GM23338 (cell line): ENCODE data around the gene BARX2. TPM values are rescaled to one million over a fixed set of nuclear protein-coding genes. Genes with fewer than 3 reads are reported as not detected.

Experiments used
- ATAC-seq: fragments of 200-7000 bp; cut with Tn5 transposase; 3 replicates; pipeline ENCODE4 v1.9.1; 2020
- DNase-seq: peaks from one replicate; pipeline ENCODE4 v3.0.0-alpha.2; 2015; ENCODE audit warnings: low spot score
- H2AFZ ChIP-seq: fragments of 200-600 bp; sonication (generic); 2 replicates; pipeline ENCODE4 v1.8.0; 2016; ENCODE audit warnings: antibody characterized with exemption, mild to moderate bottlenecking, moderate library complexity
- H3F3A ChIP-seq: fragments of 200-600 bp; sonication (generic); replicated peaks from 2 replicates; pipeline ENCODE4 v1.8.0; 2017; ENCODE audit warnings: antibody characterized with exemption, mixed run types, low read depth
- H3K27ac ChIP-seq: fragments of 200-600 bp; sonication (generic); 2 replicates; pipeline ENCODE4 v1.6.1; 2016; ENCODE audit warnings: low read depth
- H3K27me3 ChIP-seq: fragments of 200-600 bp; sonication (generic); 2 replicates; pipeline ENCODE4 v1.8.0; 2016; ENCODE audit warnings: mild to moderate bottlenecking, mixed run types, moderate library complexity; ENCODE audit not compliant: insufficient read depth
- H3K36me3 ChIP-seq: fragments of 200-600 bp; sonication (generic); 2 replicates; pipeline ENCODE4 v1.8.0; 2016; ENCODE audit warnings: mild to moderate bottlenecking; ENCODE audit not compliant: insufficient read depth
- H3K4me1 ChIP-seq: fragments of 200-600 bp; sonication (generic); 2 replicates; pipeline ENCODE4 v1.8.0; 2016; ENCODE audit warnings: mild to moderate bottlenecking, moderate library complexity; ENCODE audit not compliant: insufficient read depth
- H3K4me2 ChIP-seq: fragments of 200-600 bp; sonication (generic); 2 replicates; pipeline ENCODE4 v1.7.1; 2017; ENCODE audit warnings: mixed run types
- H3K4me3 ChIP-seq: fragments of 200-600 bp; sonication (generic); 2 replicates; pipeline ENCODE4 v1.6.1; 2016; ENCODE audit warnings: mixed run types
- H3K79me2 ChIP-seq: fragments of 200-600 bp; sonication (generic); replicated peaks from 2 replicates; pipeline ENCODE4 v1.8.0; 2017; ENCODE audit warnings: mild to moderate bottlenecking; ENCODE audit not compliant: insufficient read depth
- H3K9me2 ChIP-seq: fragments of 200-600 bp; sonication (generic); 2 replicates; pipeline ENCODE4 v1.8.0; 2017; ENCODE audit not compliant: insufficient read depth
- H4K20me1 ChIP-seq: fragments of 200-600 bp; sonication (generic); replicated peaks from 2 replicates; pipeline ENCODE4 v1.8.0; 2017; ENCODE audit warnings: mild to moderate bottlenecking; ENCODE audit not compliant: insufficient read depth
- H3K27ac Mint-ChIP-seq: 2 replicates; pipeline ENCODE4 v1.8.0; 2020; ENCODE audit warnings: inconsistent platforms, mild to moderate bottlenecking, moderate library complexity, mixed read lengths
- H3K27me3 Mint-ChIP-seq: 3 replicates; pipeline ENCODE4 v1.8.0; 2022; ENCODE audit warnings: low read depth, mild to moderate bottlenecking, moderate library complexity, mixed read lengths, inconsistent platforms; ENCODE audit not compliant: insufficient read depth, poor library complexity
- H3K36me3 Mint-ChIP-seq: 3 replicates; pipeline ENCODE4 v1.8.0; 2021; ENCODE audit warnings: low read depth, mild to moderate bottlenecking, inconsistent platforms, moderate library complexity, mixed read lengths
- H3K4me1 Mint-ChIP-seq: 3 replicates; pipeline ENCODE4 v1.8.0; 2020; ENCODE audit warnings: mild to moderate bottlenecking, inconsistent platforms, mixed read lengths
- H3K4me3 Mint-ChIP-seq: 3 replicates; pipeline ENCODE4 v1.8.0; 2021; ENCODE audit warnings: moderate library complexity, mild to moderate bottlenecking, inconsistent platforms, mixed read lengths
- H3K9me3 Mint-ChIP-seq: 3 replicates; pipeline ENCODE4 v1.8.0; 2020; ENCODE audit warnings: moderate library complexity, mild to moderate bottlenecking, inconsistent platforms, mixed read lengths
- CTCF ChIP-seq, 2 experiments: fragments of 200-600 bp in 1 of 2; sonication (generic) in 1 of 2; conservative IDR thresholded peaks; 2 replicates each; pipeline versions ENCODE4 v1.5.1 to v1.6.1; 2016 to 2017; ENCODE audit warnings: antibody characterized with exemption in 2 of 2, low read depth in 2 of 2, mild to moderate bottlenecking in 2 of 2, moderate library complexity in 1 of 2
- ETS1 ChIP-seq: IDR thresholded peaks from 2 replicates; pipeline ENCODE4 v1.6.1; 2016; ENCODE audit warnings: antibody characterized with exemption
- JUNB ChIP-seq: IDR thresholded peaks from one replicate; pipeline ENCODE4 v1.6.1; 2016; ENCODE audit warnings: antibody characterized with exemption; ENCODE audit not compliant: unreplicated experiment
- NANOG ChIP-seq: IDR thresholded peaks from 2 replicates; pipeline ENCODE4 v1.6.1; 2016; ENCODE audit warnings: antibody characterized with exemption, borderline replicate concordance
- POLR2AphosphoS5 ChIP-seq: IDR thresholded peaks from 2 replicates; pipeline ENCODE4 v1.6.1; 2016; ENCODE audit warnings: antibody characterized with exemption, low read depth
- REST ChIP-seq: IDR thresholded peaks from one replicate; pipeline ENCODE4 v1.6.1; 2018; ENCODE audit warnings: antibody characterized with exemption; ENCODE audit not compliant: unreplicated experiment
- STAT1 ChIP-seq: IDR thresholded peaks from one replicate; pipeline ENCODE4 v1.6.1; 2016; ENCODE audit warnings: antibody characterized with exemption; ENCODE audit not compliant: unreplicated experiment
- ZNF114 ChIP-seq: fragments of 250-450 bp; sonication (Bioruptor Pico); IDR thresholded peaks from 2 replicates; pipeline ENCODE4 v1.5.0; 2020; ENCODE audit warnings: mild to moderate bottlenecking, moderate library complexity
- ZNF331 ChIP-seq: fragments of 250-450 bp; sonication (Bioruptor Pico); IDR thresholded peaks from 2 replicates; pipeline ENCODE4 v1.5.0; 2020; ENCODE audit warnings: low read depth, mild to moderate bottlenecking, moderate library complexity
- ZNF462 ChIP-seq: fragments of 250-450 bp; sonication (Bioruptor Pico); IDR thresholded peaks from 2 replicates; pipeline ENCODE4 v1.5.0; 2020; ENCODE audit warnings: mild to moderate bottlenecking, moderate library complexity
- polyA plus RNA-seq: library from polyadenylated mRNA; unstranded; fragments of >200 nt; fragmentation: Nextera tagmentation; extraction: Ambion mirVana; gene quantifications from 2 replicates; pipeline ENCODE4 v1.2.1, GENCODE V29; 2016
- total RNA-seq: library from RNA; depleted of rRNA; stranded (reverse); fragments of >200 nt; shearing (Covaris generic); gene quantifications from 2 replicates; pipeline ENCODE4 v1.2.3, GENCODE V29; 2014

BARX2 gene
- total and polyA plus RNA-seq, 2 experiments from 2014 or later, result not detected

GRCh38 chr11:129444274-129444673 lies 68.6 kb downstream of the BARX2 start:
- H4K20me1 ChIP-seq, result no peaks in the 10 kb centered on the region
- no peak for TF ChIP-seq POLR2AphosphoS5
- TF ChIP-seq CTCF (conservative IDR thresholded peaks at IDR 0.05; ENCODE audit: low read depth in 2 of 2), result no peak
- no peak for TF ChIP-seq ZNF462 (CRISPR knock-in tag)
- no peak for TF ChIP-seq STAT1
- no peak for TF ChIP-seq ZNF331
- TF ChIP-seq JUNB, result no peak
- TF ChIP-seq NANOG, result no peak
- no peak for TF ChIP-seq ZNF114
- no peak for TF ChIP-seq REST
- TF ChIP-seq ETS1, result no peak
- no peaks in the 10 kb centered on the region for H3K36me3 Mint-ChIP-seq

More at GRCh38 chr11:129444274-129444673, 68.6 kb downstream of the BARX2 start:
- no peak for ATAC-seq
- Histone ChIP-seq H3K27me3 (no peaks in the 10 kb centered on the region), H3K36me3 (no peaks in the 10 kb centered on the region), H3K4me2 (no peak overlapping the region), H3K27ac (no peak overlapping the region), H2AFZ (no peak overlapping the region), H3K4me3 (no peak overlapping the region), H3F3A (no peaks in the 10 kb centered on the region), H3K79me2 (no peaks in the 10 kb centered on the region), H3K9me2 (no peaks in the 10 kb centered on the region), H3K4me1 (0 out of 2 replicates have a peak, but pooled peaks cover 6% of the 10 kb centered on the region)
- Mint-ChIP-seq H3K27me3 (peaks cover 6% of the 10 kb centered on the region), H3K9me3 (peaks cover 9% of the 10 kb centered on the region; the same call in 1 of the 3 replicates), H3K4me3 (no peak overlapping the region), H3K27ac (no peak overlapping the region), H3K4me1 (peaks cover 16% of the 10 kb centered on the region)
- no peak for DNase-seq
